Liver (tissue), 3 donors: Measurements from ENCODE around the gene ERMN.

ENCODE experiments used
- ATF3 ChIP-seq: IDR thresholded peaks from 2 replicates; pipeline ENCODE4 v1.6.1; 2016; ENCODE audit warnings: antibody characterized with exemption
- CTCF ChIP-seq: fragments of 150-350 bp; IDR thresholded peaks from 2 replicates; pipeline ENCODE4 v1.5.1; 2017; ENCODE audit warnings: improper control_type of control experiment, low read depth, low read length; ENCODE audit not compliant: missing input control
- GABPA ChIP-seq, 2 donors: IDR thresholded peaks in 1 of 2; conservative IDR thresholded peaks in 1 of 2; 2 replicates each; pipeline ENCODE4 v1.6.1; 2016; ENCODE audit warnings: antibody characterized with exemption in 2 of 2, mild to moderate bottlenecking in 1 of 2, moderate library complexity in 1 of 2
- MAX ChIP-seq: IDR thresholded peaks from 2 replicates; pipeline ENCODE4 v1.6.1; 2016; ENCODE audit warnings: antibody characterized with exemption
- SP1 ChIP-seq: IDR thresholded peaks from 2 replicates; pipeline ENCODE4 v1.6.1; 2018; ENCODE audit warnings: antibody characterized with exemption, mild to moderate bottlenecking
- TAF1 ChIP-seq: conservative IDR thresholded peaks from 2 replicates; pipeline ENCODE4 v1.6.1; 2016; ENCODE audit warnings: antibody characterized with exemption, mild to moderate bottlenecking
- YY1 ChIP-seq: IDR thresholded peaks from 2 replicates; pipeline ENCODE4 v1.6.1; 2016; ENCODE audit warnings: antibody characterized with exemption, mild to moderate bottlenecking
- ZBTB33 ChIP-seq: IDR thresholded peaks from 2 replicates; pipeline ENCODE4 v1.6.1; 2016; ENCODE audit warnings: antibody characterized with exemption
- donor health status: healthy.
- donor health status: healthy.

- TF ChIP-seq CTCF = no peak
- TF ChIP-seq TAF1 = no peak
- TF ChIP-seq YY1 = no peak
- no peak for TF ChIP-seq ZBTB33
- TF ChIP-seq GABPA (IDR thresholded peaks at IDR 0.05 in 1 of 2, conservative IDR thresholded peaks at IDR 0.05 in 1 of 2) = no peak
- TF ChIP-seq SP1 = no peak
- TF ChIP-seq ATF3 = no peak
- no peak for TF ChIP-seq MAX
Measured at GRCh38 chr2:157271590-157272203, 53.9 kb downstream of the ERMN start.
